Measurements from ENCODE around the gene IGSF8. TPM values are rescaled to one million over a fixed set of nuclear protein-coding genes. Genes with fewer than 3 reads are reported as not detected.

The IGSF8 gene
- total RNA-seq, 1 donor from 2014 or later, result 39.4 TPM

DNA sequence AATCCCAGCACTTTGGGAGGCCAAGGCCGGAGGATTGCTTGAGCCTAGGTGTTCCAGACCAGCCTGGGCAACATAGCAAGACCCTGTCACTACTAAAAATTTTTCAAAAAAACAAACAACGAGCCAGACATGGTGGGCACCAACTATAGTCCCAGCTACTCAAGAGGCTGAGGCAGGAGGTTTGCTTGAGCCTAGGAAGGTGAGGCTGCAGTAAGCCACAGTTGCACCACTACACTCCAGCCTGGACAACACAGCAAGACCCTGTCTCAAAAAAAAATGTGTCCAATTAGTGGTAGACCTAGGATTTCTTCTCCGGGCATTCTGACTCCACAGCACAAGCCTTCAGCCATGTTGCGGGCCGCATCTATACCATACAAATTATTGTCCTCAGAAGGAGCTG lies 6.7 kb upstream of the IGSF8 start:
- intact Hi-C loops (cut with micrococcal nuclease), result no loop called here

DNA sequence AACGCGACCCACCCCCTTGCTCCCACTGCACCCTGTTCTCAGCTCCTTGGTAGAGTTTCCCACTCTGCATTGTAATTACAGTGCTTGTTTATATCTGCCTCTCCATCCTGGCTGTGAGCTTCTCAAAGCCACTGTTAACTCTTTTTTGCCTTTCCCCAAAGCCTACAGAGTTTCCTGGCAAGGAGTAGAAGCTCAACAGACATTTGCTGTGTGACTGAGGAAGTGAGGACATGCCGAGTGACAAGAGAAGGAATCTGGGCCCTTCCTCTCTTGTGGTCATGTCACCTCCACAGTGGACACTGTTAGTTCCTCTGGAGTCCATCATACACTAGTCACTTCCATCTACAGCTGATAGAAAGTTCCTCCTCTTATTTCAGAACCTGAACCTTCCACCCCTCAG lies 6.1 kb upstream of the IGSF8 start:
- intact Hi-C loops (cut with micrococcal nuclease), result loop anchor here (5.0 kb wide), 1 partner anchor 88 kb away; the partner anchor contains the start of gene CASQ1

DNA sequence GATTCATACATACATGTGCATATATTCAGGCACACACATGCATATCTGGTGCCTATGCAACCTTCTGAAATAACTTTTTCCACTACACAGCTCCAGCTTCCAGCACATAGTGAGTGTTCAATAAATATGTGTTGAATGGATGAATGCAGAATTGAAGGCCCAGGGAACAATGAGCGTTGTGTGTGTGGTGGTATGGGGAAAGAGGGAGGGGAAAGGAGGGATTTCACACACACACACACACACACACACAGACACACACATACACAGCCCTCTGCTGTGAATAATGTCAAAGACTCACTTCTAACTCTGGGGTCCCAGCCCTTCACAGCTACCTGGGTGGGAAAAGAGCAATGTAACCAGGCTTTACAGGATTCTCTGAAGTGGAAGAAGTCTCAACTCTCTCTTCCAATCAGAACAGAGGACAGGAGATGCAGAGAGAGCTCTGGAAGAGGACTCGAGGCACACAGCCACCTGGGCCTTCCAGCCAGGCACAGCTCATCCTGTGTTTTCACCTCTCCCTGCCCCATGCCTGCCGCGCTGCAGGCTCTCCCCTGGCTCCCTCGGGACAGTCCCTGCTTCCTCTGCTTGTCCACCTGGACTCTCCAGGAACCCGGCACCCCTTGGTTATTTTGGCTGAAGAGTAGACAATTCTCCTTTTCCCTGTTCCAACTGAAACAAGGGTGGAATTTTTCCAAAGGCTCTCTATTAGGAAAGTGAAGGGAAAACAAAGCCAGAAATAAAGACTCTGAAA lies 5.4 kb upstream of the IGSF8 start:
- intact Hi-C loops (cut with micrococcal nuclease), result loop anchor here (5.0 kb wide), 1 partner anchor 88 kb away; the partner anchor contains the start of gene CASQ1

DNA sequence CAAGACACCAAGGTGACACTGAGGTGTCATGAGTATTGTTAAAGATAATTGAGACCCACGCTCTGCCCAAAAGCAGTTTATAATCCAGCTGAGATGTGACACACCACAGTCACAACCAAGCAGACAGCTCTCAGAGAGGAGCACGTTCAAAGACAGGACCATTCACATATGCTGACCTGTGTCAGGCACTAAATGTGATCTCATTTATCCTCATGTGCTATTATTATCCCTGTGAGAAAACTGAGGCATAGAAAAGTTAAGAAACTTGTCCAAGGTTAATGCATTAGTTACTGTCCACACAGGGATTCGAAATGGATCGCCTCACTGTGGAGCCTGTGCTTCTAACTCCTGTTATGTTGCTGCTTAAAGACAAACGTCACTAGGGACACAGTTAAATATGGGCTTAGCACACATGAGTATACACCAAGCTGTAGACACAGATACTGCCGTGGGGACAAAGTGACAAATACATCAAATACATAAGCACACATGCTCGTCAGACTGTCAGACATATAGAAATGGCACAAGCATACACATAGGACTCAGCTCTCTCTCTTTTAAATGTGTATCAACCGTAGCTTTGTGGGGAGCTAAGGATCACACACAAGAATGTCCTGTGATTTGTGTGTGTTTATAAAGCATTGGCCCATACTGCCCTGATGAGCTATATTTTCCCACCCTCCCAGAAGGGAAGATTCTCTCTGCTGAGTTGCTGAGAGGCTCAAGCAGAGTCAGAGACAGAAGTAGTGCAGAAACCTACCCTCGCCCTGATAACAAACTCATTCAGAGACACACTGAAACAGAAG lies 3.5 kb upstream of the IGSF8 start:
- intact Hi-C loops (cut with micrococcal nuclease), result loop anchor here (1.0 to 5.0 kb wide), 4 partner anchors 90 to 274 kb away; partner anchors contain the start of gene CASQ1

DNA sequence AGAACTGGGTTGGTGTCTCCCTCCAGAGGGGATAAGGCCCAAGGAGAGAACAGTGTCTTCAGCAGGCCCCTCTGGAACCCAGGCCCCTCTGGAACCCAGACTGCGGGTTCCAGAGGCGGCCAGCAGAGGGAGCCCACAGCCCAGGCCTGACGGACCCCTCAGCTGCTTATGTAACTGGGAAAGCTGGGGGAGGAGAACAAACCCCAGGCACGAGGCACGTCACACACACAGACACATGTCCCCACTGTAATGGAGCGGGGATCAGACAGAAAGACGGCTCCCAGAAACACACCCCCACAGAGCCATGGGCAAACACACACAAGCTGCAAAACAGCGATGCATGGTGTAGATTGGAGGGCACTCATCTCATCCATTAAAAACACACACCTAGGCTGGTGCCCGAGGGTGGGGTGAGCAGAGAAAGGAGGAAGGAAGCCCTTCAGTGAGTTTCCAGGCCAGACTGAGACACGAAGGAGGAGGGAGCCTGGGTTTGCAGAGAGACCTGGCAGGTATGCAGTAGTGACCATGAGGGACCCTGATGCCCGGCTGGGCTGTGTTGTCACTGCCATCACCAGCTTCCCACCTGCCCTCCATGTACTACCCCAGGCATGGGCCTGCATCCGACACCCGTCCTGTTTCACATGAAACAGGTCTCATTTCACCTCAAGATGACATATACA lies 2.8 kb upstream of the IGSF8 start:
- intact Hi-C loops (cut with micrococcal nuclease), result loop anchor here (1.0 to 5.0 kb wide), 4 partner anchors 91 to 275 kb away; partner anchors contain the start of gene CASQ1

DNA sequence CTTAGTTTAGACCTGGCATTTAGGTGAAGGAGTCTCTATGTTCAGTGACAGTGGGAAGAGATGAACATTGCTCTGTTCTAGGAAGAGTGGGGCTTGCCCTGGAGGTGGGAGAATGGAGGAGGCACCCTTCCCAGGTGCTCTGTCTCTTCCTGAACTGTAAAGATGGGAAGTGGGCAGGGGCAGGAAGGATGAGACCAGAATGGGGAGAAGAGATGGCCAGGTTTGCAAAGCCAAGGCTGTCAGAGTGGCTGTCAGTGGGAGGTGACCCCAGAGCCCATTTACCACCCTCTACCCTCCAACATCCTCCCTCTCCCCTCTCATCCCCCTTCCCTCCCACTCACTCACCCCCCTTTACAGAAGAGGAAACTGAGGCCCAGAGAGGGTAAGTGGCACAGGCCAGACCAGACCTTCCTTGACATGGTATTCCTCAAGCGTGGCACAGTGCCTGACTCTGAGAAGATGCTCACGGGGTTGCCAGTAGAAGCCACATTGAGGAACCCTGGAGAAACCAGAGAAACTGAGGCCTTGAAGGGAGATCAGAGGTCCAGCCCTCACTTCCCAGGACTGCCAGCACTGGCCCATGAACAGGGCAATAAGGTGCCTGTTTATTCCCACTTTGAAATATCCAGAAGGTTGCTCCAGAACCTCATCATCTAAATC lies 1.4 kb upstream of the IGSF8 start:
- intact Hi-C loops (cut with micrococcal nuclease), result loop anchor here (2.0 to 10.0 kb wide), 5 partner anchors 68 to 1295 kb away; partner anchors contain the start of genes CASQ1, DUSP23, PEA15 and PIGM

DNA sequence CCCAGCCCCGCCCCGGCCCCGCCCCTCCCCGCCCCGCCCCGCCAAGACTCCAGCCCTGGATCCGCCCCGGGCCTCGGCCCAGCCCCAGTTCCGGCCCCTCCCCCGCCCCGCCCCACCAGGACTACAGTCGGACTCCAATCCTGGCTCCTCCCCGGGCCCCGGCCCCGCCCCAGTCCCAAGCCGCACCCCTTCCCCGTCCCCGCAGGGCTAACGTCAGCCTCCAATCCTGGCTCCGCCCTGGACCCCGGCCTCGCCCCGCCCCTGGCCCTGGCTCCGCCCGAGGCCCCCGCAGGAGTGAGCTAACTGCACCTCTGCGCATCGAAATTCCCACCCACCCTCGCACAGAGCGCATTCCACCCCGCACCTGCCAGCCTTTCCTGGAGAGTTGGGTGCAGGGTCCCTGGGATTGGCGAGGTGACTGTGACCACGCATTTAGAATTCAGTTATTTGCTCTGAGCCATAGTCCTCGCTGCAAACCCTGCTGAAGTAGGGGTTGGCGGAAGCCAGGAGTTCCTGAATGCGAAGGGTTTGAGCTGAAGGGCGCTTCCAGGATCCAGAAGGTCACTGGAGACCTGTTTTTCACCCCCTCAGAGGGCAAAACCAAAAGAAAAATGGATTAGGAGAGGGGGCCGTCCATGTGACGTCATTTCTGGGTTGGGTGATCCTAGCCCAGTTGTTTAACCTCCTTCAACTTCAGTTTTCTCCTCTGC lies 588 bp upstream of the IGSF8 start:
- intact Hi-C loops (cut with micrococcal nuclease), result loop anchor here (1.0 to 10.0 kb wide), 8 partner anchors 14 to 1296 kb away; partner anchors contain the start of genes COPA, DCAF8, DUSP23 and NCSTN

DNA sequence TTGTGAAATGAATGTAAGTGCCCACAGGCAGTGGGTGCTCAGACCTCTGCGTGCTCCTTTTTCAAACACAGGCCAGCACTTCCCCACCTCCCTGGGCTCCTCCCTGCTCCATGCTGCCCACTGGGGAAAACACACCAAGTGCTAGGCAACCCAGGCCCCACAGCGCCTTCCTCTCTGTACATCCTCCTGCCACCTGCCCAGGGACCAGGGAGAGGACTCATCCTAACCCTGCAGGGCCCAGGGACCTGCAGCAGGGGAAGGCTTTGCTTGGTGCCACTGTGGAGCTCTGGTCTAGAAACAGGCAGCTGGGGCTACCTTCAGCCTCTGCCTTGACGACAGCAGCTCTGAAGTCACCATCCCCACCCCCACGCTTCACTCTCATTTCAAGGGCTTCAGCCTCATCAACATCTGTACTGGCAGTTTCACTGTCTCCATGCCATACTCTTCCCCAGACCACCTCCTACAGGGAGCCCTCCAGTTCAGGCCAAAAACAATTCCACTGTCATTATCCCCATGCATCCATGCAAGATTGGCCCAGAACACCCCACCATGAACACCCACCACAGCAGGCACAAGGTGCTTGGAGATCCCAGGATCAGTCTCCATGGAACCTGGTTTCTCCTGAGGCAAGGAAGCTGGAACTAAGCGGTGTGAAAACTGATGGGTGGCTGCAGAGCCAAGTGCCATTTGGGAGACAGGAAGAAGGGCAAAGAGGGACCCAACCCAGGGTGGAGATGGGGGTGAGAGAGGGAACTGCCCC lies 1.1 kb downstream of the IGSF8 start:
- intact Hi-C loops (cut with micrococcal nuclease), result loop anchor here (5.0 to 10.0 kb wide), 3 partner anchors 65 to 1297 kb away; partner anchors contain the start of genes PEA15 and PIGM

DNA sequence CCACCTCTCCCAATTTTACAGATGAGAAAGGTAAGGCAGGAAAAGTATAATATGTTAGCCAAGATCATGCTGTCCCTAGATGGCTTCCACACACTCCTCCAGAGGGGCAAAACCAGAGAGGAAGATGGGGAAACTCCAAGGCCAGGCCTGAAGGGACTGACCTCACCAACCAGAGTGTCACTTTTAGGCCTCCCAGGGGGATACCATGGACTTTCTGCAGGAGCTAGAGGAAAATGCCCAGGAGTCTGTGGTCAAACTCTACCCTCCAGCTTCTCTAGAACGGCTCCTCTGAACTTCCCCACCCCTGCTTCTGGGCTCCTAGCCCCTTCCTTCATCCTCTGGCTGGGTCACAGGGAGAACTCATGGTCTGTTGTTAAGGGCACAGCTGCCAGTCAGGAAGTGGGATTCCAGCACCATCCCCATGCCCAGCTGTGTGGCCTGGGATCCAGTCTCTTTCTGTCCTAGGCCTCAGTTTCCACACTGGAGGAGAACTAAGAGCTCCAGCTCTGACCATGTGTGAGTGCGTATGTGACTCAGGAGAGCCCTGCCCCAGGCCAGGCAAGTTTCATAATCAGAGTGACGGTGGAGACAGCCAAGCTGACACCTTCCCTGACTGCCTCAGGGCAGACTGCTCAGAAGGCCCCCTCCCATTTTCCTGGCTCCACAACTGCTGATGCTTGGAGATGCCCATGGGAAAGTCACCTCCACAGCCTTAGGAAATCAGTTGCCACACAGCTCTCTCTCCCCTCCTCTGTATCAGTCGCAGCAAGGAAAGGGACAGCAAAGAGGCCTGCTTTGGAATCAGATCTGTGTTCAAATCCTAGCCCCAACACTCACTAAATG lies 1.9 kb downstream of the IGSF8 start:
- intact Hi-C loops (cut with micrococcal nuclease), result loop anchor here (5.0 to 10.0 kb wide), 3 partner anchors 64 to 1298 kb away; partner anchors contain the start of genes PEA15 and PIGM

DNA sequence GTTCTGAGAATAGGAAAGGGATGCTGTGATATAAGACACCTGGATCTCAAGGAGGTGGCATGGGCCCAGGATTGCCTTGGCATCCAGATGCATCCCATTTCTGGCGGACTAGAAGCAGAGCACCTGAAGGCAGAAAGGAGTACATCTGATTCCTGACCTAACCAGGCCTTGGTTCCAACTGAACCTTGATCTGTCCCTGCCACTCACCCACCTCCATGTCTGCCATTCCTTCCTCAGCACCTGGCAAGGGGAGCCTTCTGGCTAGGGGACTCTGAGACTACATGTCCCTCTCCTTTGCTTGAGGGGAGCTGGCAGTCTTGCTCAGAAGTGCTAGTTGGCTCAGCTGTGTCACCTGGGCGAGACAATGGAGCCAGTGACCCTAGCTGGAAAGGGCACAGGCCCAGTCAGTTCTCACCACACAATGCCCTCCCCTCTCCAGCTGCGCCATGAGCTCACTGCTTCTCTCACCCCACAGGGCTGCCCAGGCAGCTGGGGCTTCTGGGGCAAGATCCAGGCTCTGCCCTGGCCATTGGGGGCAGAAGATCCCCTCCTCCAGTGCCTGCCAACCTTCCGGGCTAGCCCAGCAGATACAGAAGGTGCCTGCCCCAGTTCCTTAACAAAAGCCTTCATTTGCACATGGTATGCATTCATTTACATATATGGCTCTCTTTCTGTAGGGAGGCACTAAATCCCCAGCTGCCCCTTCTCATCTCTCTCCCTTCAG lies 2.9 kb downstream of the IGSF8 start:
- intact Hi-C loops (cut with micrococcal nuclease), result loop anchor here (5.0 to 10.0 kb wide), 3 partner anchors 63 to 1299 kb away; partner anchors contain the start of genes PEA15 and PIGM

DNA sequence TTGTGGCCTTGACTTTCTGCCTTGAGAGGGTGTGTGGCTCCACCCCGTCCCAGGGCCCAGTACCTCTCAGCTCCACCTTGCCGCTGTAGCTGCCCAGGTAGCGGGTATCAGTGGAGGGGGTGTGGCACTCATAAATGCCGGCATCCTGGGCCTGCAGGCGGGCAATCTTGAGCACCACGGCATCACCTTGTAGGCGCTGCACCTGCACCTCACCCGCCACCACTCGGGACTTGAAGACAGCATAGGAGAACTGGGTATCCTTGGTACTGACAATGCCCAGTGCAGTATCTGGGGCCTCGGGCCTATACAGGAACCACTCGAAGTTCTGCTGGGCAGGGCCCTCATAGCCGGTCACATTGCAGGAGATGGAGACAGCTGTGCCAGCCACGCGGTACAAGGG lies 3.6 kb downstream of the IGSF8 start:
- intact Hi-C loops (cut with micrococcal nuclease), result loop anchor here (5.0 to 10.0 kb wide), 3 partner anchors 63 to 1300 kb away; partner anchors contain the start of genes PEA15 and PIGM

DNA sequence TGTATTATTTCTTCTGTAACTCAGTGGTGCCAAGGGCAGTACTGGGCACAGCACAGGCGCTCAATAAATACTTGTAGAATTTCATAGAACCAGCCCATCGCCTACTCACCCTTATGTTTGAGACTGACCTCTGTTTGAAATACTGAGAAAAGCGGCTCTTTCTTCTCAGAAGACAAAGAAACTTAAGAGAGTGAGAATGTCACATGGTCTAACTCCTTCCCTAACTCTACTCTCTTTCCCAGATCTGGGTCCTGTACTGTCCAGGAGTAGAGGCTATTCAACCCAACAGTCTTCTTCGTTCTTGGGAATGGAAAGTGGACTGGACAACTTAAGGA lies 4.2 kb downstream of the IGSF8 start:
- intact Hi-C loops (cut with micrococcal nuclease), result loop anchor here (10.0 kb wide), 1 partner anchor 1301 kb away; no protein-coding TSS in a partner anchor

DNA sequence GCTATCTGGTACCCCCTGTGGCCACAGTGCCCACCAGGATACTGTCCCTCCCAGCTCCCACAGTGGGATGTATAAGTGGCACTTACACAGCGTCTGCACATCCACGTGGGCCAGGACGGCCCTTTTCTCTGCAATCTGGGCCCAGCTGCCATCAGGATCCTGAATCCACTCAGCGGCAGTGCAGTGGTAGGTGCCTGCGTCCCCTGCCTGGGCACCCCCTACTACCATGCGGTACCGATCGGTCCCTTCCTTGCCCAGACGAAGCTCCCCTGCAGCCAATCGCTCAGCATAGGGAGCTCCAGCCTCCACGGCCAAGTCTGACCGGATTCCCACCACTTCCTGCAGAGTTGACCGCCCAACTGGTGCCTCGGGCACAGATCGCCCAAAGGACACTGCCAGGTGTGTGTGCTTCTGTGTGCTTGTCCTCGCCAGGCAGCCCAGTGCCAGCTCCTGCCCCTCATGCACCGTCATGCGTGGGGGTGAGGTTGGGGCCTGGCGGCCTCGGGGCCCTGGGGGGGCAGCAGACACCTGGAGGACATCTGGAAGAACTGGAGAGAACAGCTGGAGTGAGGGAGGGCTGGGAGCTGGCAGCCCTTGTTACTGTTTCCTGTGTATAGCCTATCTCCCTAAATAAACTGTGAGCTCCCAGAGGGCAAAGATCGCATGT lies 4.7 kb downstream of the IGSF8 start:
- intact Hi-C loops (cut with micrococcal nuclease), result loop anchor here (10.0 kb wide), 1 partner anchor 1301 kb away; no protein-coding TSS in a partner anchor

DNA sequence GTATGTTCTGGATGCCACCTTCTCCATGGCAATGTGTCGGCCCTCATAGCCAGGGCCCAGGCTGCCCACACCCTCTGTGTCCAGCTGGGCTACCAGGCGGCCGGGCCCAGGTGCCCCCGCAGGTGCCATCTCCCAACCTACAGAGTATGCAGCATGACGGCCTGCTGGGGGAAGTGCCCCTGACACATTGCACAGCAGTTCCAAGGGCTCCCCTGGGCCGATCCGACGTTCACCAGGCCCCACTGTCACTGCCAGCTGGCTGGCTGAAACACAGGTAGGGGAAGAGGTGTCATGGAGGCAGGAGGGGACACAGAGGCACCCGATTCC lies 5.4 kb downstream of the IGSF8 start:
- intact Hi-C loops (cut with micrococcal nuclease), result loop anchor here (10.0 kb wide), 1 partner anchor 1302 kb away; no protein-coding TSS in a partner anchor

DNA sequence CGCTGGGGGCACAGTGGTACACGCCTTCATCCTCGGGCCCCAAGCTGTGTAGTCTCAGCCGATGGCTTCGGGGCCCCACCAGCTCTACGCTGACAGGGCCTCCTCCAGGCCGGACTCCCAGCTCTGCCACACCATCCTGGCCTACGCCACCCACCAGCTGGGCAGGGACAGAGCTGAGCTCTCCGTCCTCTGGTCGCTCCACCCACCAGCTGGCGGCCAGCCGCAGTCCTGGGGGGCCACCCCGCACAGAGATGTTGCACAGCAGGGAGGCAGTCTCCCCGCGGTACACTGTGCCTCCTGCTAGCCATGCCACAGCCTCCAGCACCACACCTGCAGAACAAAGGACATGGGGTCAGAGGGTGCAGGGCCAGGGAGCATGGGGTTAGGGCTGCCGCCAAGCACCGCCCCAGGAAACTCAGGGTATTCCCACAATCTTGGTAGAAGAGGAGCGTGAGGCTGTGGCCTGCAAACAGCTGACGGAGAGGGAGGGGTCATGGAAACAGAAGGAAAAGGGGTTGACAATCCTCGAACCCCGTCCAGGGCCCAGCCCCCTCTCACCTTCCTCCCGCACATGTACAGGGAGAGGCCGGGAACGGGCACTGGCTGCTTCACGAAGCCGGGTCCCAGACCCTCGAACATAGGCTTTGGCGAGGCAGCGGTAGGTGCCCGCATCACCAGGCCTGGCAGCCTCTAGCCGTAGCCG lies 5.9 kb downstream of the IGSF8 start:
- intact Hi-C loops (cut with micrococcal nuclease), result loop anchor here (10.0 kb wide), 1 partner anchor 1302 kb away; no protein-coding TSS in a partner anchor

DNA sequence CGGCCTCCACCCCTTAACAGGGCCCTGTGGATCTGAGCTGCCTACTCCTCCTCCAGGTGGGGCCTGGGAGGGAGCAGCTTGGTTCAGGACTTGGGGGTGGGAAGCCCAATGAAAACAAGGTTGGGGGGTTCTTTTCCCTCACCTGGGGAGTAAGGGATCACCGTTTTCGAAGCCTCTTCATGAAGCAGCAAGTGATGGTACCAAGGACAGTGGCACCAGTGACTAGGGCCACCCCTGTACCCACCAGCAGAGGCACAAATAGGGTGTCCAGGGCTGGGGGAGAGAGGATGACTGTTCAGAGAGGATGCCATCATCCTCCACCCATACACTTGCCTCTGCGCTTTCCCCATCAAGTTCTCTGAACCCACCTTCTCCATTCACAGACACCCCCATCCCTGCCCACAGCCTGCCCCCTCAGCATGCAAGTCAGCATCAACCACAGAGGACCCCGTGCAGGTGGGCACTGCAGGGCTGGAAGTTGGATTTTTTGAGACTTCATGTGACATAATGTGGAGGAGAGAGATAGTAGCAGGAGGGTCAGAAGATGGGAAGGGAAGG lies 6.7 kb downstream of the IGSF8 start:
- intact Hi-C loops (cut with micrococcal nuclease), result loop anchor here (10.0 kb wide), 1 partner anchor 1303 kb away; no protein-coding TSS in a partner anchor

Measured in T-helper 2 cell treated with Interferon-gamma antibody and Interleukin-4, amounts not matched to agents 100 ng/mL and 5 ng/mL, for 36 hours (primary cell).